GM18505 (cell line): Measurements from ENCODE around the gene SORCS1.
"Not testable (repeated sequence)": the region's sequence is repeated elsewhere in the genome, so short reads cannot be mapped to it uniquely, and the experiment has no call there.

Source experiments
- ATAC-seq: cut with Tn5 transposase; IDR thresholded peaks from one replicate; pipeline ENCODE4 v1.9.1; 2021; ENCODE audit not compliant: unreplicated experiment
- POLR2A ChIP-seq: IDR thresholded peaks from 4 replicates; pipeline ENCODE4 v1.6.1; 2011; ENCODE audit warnings: borderline replicate concordance; ENCODE audit not compliant: insufficient read depth, insufficient read length; ENCODE audit errors: extremely low read depth

SORCS1 gene

GRCh38 chr10:107058331-107058730 is 106.2 kb downstream of the SORCS1 start:
- no peak for ATAC-seq
- TF ChIP-seq POLR2A, result no peak

- ATAC-seq, result no peak
- no peak for TF ChIP-seq POLR2A
Observed at GRCh38 chr10:107056182-107056581, 108.3 kb downstream of the SORCS1 start.

- ATAC-seq, result no peak
- TF ChIP-seq POLR2A, result no peak
Observed at GRCh38 chr10:107054469-107055156, 109.9 kb downstream of the SORCS1 start.

GRCh38 chr10:107051769-107052168 is 112.7 kb downstream of the SORCS1 start:
- ATAC-seq, result no peak
- no peak for TF ChIP-seq POLR2A

- TF ChIP-seq POLR2A, result no peak
- ATAC-seq, result no peak
Observed at GRCh38 chr10:107043461-107043860, 121.0 kb downstream of the SORCS1 start.

GRCh38 chr10:107037192-107038122 is 127.0 kb downstream of the SORCS1 start:
- ATAC-seq, result no peak
- no peak for TF ChIP-seq POLR2A

- ATAC-seq, result no peak
- no peak for TF ChIP-seq POLR2A
Observed at GRCh38 chr10:107033799-107034422, 130.6 kb downstream of the SORCS1 start.

GRCh38 chr10:107032700-107033401 is 131.7 kb downstream of the SORCS1 start:
- TF ChIP-seq POLR2A, result no peak
- ATAC-seq, result no peak

- no peak for TF ChIP-seq POLR2A
- ATAC-seq, result no peak
Observed at GRCh38 chr10:107031931-107032699, 132.4 kb downstream of the SORCS1 start.

- TF ChIP-seq POLR2A, result no peak
- ATAC-seq, result no peak
Observed at GRCh38 chr10:107028236-107028635, 136.3 kb downstream of the SORCS1 start.

- TF ChIP-seq POLR2A, result no peak
- no peak for ATAC-seq
Observed at GRCh38 chr10:107025676-107026075, 138.8 kb downstream of the SORCS1 start.

GRCh38 chr10:107024033-107024432 is 140.5 kb downstream of the SORCS1 start:
- ATAC-seq, result not testable (repeated sequence)
